Measurements from ENCODE around the gene ADARB1. TPM values are rescaled to one million over a fixed set of nuclear protein-coding genes. Genes with fewer than 3 reads are reported as not detected.
A peak's percentile ranks its signal among the peaks of the same experiment; 100 is the strongest.

Gene ADARB1
- total RNA-seq, 1 donor from 2014 or later: 15.1 TPM

- intact Hi-C loops (cut with DNase I): no loop called here
- DNase-seq (ENCODE audit: missing footprints): no peak
- no peak for ATAC-seq
Measured at GRCh38 chr21:45084881-45085536, 10.6 kb downstream of the ADARB1 start.

DNA sequence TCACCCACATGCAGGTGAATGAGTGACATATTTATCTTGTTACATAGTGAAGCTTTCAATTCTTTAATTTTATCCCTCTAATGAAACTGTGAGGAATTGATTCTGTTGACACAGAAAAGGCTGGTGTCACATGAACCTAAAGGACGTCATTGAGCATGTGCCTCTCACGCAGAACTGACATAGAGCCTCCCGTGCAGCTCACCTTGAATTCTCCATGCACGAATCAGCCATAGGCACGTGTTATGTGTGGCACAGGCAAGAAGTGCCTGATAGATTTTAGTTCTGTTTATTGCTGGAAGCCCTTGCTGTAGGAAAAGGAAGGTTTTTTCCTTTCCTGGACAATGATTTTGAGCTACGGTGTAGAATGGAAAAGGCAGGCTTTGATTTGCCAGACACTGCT lies 11.3 kb downstream of the ADARB1 start:
- intact Hi-C loops (cut with DNase I): no loop called here
- no peak for ATAC-seq
- no peak for DNase-seq (ENCODE audit: missing footprints)

DNA sequence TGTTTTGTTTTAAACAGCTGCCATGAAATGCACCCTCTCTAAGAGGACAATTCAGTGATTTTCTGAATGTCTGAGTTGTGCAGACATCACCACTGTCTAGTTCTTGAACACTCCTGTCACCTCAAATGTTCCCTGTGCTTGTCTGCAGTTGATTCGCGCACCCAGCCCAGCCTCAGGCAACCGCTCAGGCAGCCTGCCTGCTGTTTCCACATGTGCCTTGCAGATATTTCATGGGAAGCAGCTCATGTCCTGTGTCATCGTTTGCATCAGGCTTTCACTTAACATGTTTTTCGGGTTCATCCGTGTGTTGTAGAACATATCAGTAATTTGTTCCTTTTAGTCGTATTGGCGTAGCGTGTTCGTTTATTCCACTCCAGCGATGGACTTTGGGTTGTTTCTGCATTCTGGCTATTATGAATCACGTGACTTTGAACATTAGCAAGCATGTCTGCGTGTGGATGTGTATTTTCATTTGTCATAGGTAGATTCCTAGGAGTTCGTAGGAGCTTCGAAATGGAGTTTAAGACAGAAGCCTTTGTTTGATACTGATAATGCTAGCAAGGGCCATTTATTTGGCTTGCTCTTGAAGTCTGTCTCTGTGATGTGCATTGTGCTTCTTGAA lies 12.1 kb downstream of the ADARB1 start:
- intact Hi-C loops (cut with DNase I): no loop called here
- ATAC-seq (no peak), DNase-seq (ENCODE audit: missing footprints) (no peak)

DNA sequence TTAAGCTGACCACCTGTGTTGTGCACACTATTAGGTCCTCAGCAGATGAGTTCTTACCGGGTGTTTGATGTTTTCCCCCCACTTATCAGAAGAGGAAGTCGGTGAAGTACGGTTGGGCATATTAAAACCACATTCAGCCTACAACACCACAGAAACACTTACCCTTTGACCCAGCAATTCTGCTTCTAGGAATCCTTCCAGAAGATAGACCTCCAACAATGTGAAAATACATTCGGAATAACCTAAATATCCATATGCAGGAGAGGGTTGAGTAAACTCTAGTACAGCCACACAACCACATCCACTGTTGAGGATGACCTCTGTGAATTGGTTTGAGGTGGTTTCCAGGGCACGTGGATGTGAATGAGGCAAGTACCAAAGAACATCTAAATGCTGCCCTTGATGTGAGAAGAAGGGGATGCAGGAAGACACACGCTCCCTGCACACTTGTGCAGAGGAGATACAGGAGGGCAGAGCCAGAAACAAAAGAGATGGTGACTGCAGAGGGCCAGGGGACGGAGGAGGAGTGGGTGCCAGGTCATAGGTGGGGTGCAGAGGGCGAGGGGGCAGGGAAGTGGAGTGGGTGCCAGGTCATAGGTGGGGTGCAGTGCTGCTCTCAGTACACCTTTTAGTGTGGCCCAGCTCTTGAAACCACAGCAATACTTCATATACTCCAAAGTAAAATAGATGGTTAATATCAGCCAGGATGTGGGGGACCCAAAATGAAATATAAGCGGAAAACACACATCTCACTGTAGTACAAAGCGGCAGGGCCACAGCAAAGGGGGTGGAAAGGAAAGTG lies 12.8 kb downstream of the ADARB1 start:
- DNase-seq (ENCODE audit: missing footprints) (no peak), ATAC-seq (no peak)
- intact Hi-C loops (cut with DNase I): no loop called here

- ATAC-seq: no peak
- no peak for DNase-seq (ENCODE audit: missing footprints)
- intact Hi-C loops (cut with DNase I): no loop called here
Measured at GRCh38 chr21:45088116-45088515, 13.7 kb downstream of the ADARB1 start.

DNA sequence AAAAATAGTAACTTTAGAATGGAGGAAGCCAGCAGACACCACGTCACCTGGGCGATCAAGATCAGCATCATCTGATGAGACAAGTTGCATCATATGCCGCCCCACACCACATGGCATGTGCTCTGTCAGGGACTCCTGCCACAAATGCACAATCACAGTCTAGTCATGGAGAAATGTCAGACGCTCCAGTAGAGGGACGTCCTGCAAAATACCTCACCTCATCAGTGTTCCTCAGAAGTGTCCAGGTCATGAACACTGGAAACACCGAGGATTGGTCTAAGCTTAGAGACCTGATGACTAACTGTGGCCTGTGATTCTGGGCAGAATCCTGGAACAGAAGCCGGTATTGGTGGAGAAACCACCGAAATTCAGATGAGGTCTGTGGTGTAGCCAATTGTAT lies 14.3 kb downstream of the ADARB1 start:
- DNase-seq (ENCODE audit: missing footprints) (no peak), ATAC-seq (no peak)
- intact Hi-C loops (cut with DNase I): no loop called here

DNA sequence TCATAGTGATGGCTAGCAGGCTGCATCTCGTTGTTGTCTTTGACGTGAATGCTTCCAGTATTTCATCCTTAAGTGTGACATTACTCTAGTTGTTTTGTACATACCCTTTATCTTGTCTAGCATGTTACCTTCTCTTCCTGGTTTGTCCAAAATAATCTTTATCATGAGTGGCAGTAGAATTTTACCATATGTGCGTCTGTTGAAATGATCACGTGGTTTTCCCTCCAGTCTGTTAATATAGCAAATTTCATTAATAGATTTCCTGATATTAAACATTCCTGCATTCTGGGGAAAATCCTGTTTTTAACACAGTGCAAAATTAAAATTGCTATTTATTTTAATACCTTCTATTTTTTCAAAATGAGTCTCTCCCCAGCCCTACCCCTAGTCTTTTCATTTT lies 15.6 kb downstream of the ADARB1 start:
- no peak for ATAC-seq
- intact Hi-C loops (cut with DNase I): loop anchor here (5.0 kb wide), 1 partner anchor 37 kb away; no protein-coding TSS in a partner anchor
- no peak for DNase-seq (ENCODE audit: missing footprints)

GRCh38 chr21:45090966-45091365 lies 16.6 kb downstream of the ADARB1 start:
- ATAC-seq (no peak), DNase-seq (ENCODE audit: missing footprints) (no peak)
- intact Hi-C loops (cut with DNase I): loop anchor here (5.0 kb wide), 1 partner anchor 36 kb away; no protein-coding TSS in a partner anchor

GRCh38 chr21:45091550-45092322 lies 17.4 kb downstream of the ADARB1 start:
- no peak for DNase-seq (ENCODE audit: missing footprints)

GRCh38 chr21:45093035-45093532 lies 18.7 kb downstream of the ADARB1 start:
- intact Hi-C loops (cut with DNase I): loop anchor here (5.0 kb wide), 1 partner anchor 34 kb away; no protein-coding TSS in a partner anchor
- peak; percentile 79 for DNase-seq (ENCODE audit: missing footprints)
- ATAC-seq: peak; percentile 57

More at GRCh38 chr21:45091550-45092322, 17.4 kb downstream of the ADARB1 start:
- ATAC-seq: no peak
- intact Hi-C loops (cut with DNase I): loop anchor here (5.0 kb wide), 1 partner anchor 36 kb away; no protein-coding TSS in a partner anchor

DNA sequence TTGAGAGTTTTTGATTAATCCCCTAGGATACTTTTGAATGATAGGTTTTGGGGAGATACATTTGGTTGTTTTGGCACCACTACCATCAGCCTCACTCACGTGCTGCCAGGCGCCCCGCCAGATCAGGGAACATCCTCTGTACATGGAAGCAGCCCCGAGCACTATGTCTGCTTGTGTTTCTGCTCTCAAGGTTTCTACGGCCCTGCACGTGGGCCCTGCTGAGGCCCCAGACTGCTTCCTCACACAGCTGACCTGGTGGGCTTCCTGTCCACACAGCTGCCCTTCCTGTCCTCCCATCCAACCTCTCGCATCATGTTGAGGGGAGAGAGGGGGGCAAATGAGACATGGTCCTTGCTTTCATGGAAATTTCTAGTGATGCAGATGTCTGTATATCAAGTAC lies 20.0 kb downstream of the ADARB1 start:
- DNase-seq (ENCODE audit: missing footprints) (no peak), ATAC-seq (peak; percentile 25)
- intact Hi-C loops (cut with DNase I): loop anchor here (5.0 kb wide), 1 partner anchor 33 kb away; no protein-coding TSS in a partner anchor

DNA sequence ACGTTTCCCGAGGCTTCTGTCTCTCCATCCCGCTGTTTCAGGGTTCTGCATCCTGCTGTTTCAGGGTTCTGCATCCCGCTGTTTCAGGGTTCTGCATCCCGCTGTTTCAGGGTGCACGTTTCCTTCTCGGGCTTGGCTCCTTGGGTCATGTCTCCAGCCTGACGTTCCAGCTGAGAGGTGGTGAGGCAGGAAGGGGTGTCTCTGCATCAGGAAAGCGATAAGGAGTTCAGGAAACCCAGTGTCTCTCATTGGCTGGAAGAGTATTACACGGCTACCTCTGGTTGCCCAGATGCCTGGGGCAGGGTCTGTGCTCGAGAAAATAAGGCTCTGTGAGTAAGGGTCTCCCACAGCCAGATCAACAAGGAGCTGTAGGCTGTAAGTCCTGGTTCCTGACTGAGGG lies 21.1 kb downstream of the ADARB1 start:
- ATAC-seq: no peak
- intact Hi-C loops (cut with DNase I): no loop called here
- no peak for DNase-seq (ENCODE audit: missing footprints)

DNA sequence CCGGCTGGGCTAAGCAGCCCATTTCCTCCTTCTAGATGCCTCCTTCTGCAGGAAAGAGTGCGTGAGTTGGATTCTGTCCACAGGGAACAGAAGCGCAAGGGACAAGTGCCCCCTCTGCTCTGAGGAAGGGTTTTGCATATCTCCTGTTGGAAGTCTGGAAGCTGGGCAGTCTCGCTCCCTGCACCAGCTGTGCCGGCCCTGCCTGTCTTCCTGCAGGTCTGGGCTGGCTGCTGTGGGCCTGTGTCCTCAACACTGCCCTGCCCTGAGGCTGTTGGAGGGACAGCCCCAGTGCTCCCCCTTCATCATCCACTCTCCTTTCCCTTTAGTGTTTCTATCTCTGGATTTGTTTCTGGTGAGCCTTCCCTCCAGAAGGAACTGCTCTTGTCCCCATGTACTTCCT lies 21.8 kb downstream of the ADARB1 start:
- no peak for DNase-seq (ENCODE audit: missing footprints)
- ATAC-seq: no peak
- intact Hi-C loops (cut with DNase I): no loop called here

- ATAC-seq (no peak), DNase-seq (ENCODE audit: missing footprints) (no peak)
- intact Hi-C loops (cut with DNase I): no loop called here
Measured at GRCh38 chr21:45097827-45098387, 23.5 kb downstream of the ADARB1 start.

- DNase-seq (ENCODE audit: missing footprints) (no peak), ATAC-seq (no peak)
- intact Hi-C loops (cut with DNase I): no loop called here
Measured at GRCh38 chr21:45098867-45099266, 24.5 kb downstream of the ADARB1 start.

DNA sequence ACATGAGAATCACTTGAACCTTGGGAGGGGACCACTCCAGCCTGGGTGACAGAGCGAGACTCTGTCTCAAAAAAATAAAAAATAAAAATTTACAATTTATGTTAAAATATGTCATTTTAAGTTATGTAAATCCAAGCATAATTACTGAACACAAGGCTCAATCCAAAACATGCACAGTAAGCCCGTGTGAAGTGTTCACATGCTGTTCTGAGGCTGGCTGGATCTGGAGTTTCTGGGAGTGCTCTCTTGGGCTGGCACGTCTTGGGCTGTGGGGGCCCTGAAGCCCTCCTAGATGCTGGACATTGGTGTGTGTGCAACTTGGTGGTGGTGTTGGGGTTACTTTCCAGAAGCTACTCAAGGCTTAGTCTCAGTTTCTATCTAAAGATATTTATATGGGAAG lies 25.2 kb downstream of the ADARB1 start:
- DNase-seq (ENCODE audit: missing footprints) (no peak), ATAC-seq (no peak)
- intact Hi-C loops (cut with DNase I): no loop called here

GRCh38 chr21:45100866-45101265 lies 26.5 kb downstream of the ADARB1 start:
- intact Hi-C loops (cut with DNase I): no loop called here
- DNase-seq (ENCODE audit: missing footprints) (no peak), ATAC-seq (no peak)

GRCh38 chr21:45102391-45102932 lies 28.1 kb downstream of the ADARB1 start:
- intact Hi-C loops (cut with DNase I): loop anchor here (2.0 kb wide), 2 partner anchors 26 to 34 kb away; no protein-coding TSS in a partner anchor
- ATAC-seq (no peak), DNase-seq (ENCODE audit: missing footprints) (no peak)
